Pancreas (tissue), 10 donors: ENCODE data around the gene FAM53B. TPM values are rescaled to one million over a fixed set of nuclear protein-coding genes. Genes with fewer than 3 reads are reported as not detected.
"Not testable (repeated sequence)": the region's sequence is repeated elsewhere in the genome, so short reads cannot be mapped to it uniquely, and the experiment has no call there.

Experiments
- ATAC-seq, 4 donors: fragments of 200-7000 bp; cut with Tn5 transposase; one replicate each; pipeline versions ENCODE4 v1.8.0 to v1.9.1; 2020; ENCODE audit warnings: mild to moderate bottlenecking in 4 of 4, moderate library complexity in 4 of 4
- DNase-seq, 6 donors: peaks; one replicate each; pipeline ENCODE4 v3.0.0-alpha.2; 2020
- FAIRE-seq: peaks from 2 replicates; lab custom pipeline; 2012; peaks lifted over from hg19 to GRCh38; lab: Jason Lieb, UNC
- H3K27ac ChIP-seq, 4 donors: fragments of 200-600 bp; sonication (generic); 1 replicate in 3 of 4; 2 replicates in 1 of 4; pipeline versions ENCODE4 v1.5.0 to v1.8.0; 2020
- H3K27me3 ChIP-seq, 4 donors: fragments of 200-600 bp; one replicate each; pipeline ENCODE4 v1.8.0; 2021
- H3K36me3 ChIP-seq, 3 donors: fragments of 200-600 bp; sonication (generic) in 1 of 3; one replicate each; pipeline versions ENCODE4 v1.5.0 to v1.8.0; 2020 to 2021
- H3K4me1 ChIP-seq, 3 donors: fragments of 200-600 bp; one replicate each; pipeline ENCODE4 v1.8.0; 2021
- H3K4me3 ChIP-seq, 4 donors: fragments of 200-600 bp; sonication (generic) in 2 of 4; one replicate each; pipeline versions ENCODE4 v1.5.0 to v1.8.0; 2020 to 2021
- H3K9me3 ChIP-seq, 4 donors: fragments of 200-600 bp; one replicate each; pipeline ENCODE4 v1.8.0; 2021
- WGBS, 2 donors: extraction: QIAGEN DNeasy Blood & Tissue Kit; methylation state at CpG; one replicate each; pipeline ENCODE4 v1.1.7; 2013; 5-methylcytosine and 5-hydroxymethylcytosine counted together
- intact Hi-C, 3 donors: fragments of 100-400 bp; cut with DNase I; formaldehyde crosslinking; loops; one replicate each; pipeline versions ENCODE4 v1.11.1 to v1.14.2; 2022
- polyA plus RNA-seq, 2 donors: library from polyadenylated mRNA; stranded (reverse); fragments of 200-250 nt; gene quantifications; one replicate each; pipeline ENCODE4 v1.2.3, GENCODE V29; 2013
- total RNA-seq, 6 donors: library from RNA; stranded (reverse); fragmentation: NEBNext Ultra II Directional in 4 of 6; extraction: Animal tissue kit (Norgen Biotek cat#: 25700) in 4 of 6; gene quantifications; one replicate each; pipeline versions ENCODE4 v1.2.1 to v1.2.4, GENCODE V29; 2021 to 2023
- TF ChIP-seq, protein P1 (sequence below), 4 donors: fragments of 200-600 bp; sonication (generic) in 3 of 4; IDR thresholded peaks; one replicate each; pipeline versions ENCODE4 v1.5.0 to v1.8.0; 2021; ENCODE audit warnings: antibody characterized with exemption in 4 of 4
- donor health status: healthy with polysubstance abuse.
- donor health status: DM: no; HTN: no; CAD: no; lungs with moderate emphysema.
- donor health status: DM: no; HTN: no; CAD: no.
- donor health status: control.
- donor health status: control.
- donor health status: Bipolar disorder and iron deficiency.
- donor health status: DM: yes; HTN: yes; CAD: no.
- donor health status: DM: no; HTN: no; CAD: no.
- donor health status: DM: no; HTN: no; CAD: no.
- donor health status: DM: yes; HTN: yes; CAD: no.

The FAM53B gene
- total and polyA plus RNA-seq, 8 donors = 5.3 to 16.4 (median 8.5) TPM

DNA sequence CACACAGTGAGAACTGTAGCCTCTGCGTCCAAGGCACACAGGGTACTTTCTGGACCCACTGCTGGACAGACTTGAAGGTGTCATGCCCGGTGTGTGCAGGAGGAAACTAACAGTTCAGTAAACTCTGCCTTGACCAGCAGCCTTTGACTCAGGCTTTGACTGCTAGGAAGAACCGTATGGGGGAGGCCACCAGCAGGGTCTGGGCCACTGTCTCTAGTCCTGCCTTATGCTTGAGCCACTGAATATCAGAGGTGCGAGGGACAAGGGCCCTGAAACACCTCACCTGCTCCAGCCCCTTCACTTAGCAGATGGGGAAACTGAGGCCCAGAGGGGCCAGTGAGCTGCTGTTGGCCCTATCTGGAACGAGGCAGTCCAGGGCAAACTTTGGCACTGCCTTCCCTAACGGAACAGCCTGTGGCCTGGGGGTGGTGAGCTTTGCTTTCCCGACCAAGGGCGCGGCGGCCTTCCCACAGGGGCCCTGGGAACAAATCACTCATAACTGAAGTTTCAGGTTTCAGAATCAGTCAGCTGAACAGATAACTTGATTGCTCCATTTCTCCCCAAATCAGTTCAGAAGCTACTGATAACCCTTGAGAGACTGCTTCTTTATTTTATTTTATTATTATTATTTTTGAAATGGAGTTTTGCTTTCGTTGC, 130.0 kb downstream of the FAM53B start:
- no peak for FAIRE-seq
- TF ChIP-seq, protein P1, sequence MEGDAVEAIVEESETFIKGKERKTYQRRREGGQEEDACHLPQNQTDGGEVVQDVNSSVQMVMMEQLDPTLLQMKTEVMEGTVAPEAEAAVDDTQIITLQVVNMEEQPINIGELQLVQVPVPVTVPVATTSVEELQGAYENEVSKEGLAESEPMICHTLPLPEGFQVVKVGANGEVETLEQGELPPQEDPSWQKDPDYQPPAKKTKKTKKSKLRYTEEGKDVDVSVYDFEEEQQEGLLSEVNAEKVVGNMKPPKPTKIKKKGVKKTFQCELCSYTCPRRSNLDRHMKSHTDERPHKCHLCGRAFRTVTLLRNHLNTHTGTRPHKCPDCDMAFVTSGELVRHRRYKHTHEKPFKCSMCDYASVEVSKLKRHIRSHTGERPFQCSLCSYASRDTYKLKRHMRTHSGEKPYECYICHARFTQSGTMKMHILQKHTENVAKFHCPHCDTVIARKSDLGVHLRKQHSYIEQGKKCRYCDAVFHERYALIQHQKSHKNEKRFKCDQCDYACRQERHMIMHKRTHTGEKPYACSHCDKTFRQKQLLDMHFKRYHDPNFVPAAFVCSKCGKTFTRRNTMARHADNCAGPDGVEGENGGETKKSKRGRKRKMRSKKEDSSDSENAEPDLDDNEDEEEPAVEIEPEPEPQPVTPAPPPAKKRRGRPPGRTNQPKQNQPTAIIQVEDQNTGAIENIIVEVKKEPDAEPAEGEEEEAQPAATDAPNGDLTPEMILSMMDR (IDR thresholded peaks at IDR 0.05) = no peak
- 86 to 92% methylated on average over 11 of the region's 11 CpGs for WGBS, 2 donors

DNA sequence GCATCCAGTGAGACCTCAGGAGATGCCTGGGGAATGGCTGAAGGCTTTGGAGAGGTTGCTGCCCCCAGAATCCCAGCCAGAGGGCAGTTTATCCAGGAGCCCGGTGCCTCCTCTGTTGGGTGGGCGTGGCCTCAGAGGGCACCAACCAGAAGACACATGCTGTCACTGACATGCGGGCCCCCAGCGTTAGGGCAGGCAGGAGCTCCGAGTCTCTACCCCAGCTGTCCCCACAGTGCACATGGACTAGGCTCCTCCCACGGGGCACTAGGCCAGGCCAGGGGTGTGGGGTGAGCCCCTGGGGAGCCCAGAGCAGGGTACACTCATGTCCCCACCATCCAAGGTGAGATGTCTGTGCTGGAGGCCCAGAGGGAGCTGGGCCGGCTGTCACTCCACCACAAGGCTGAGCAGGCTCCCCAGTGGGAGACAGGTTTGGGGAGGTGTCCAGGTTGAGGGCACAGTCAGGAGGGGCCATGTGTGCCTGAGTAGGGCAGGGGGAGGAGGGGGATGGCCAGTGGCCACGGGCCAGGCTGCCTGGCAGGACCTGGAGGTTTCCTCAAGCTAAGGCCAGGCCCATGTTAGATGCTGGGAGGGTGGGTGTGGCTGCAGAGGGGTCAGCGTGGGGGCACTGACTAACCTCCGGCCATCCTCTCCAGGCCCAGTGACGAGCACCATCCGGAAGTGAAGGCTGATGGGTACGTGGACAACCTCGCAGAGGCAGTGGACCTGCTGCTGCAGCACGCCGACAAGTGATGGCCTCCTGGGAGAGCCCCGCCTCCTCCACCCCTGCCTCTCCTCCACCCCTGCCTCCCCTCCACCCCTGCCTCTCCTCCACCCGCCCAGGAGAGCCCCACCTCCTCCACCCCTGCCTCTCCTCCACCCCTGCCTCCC, 131.3 kb downstream of the FAM53B start:
- Histone ChIP-seq H3K36me3 (no peaks in the 10 kb centered on the region), H3K4me3 (no peak overlapping the region), H3K4me1 (no peaks in the 10 kb centered on the region), H3K27ac (no peak overlapping the region), H3K27me3 (no peaks in the 10 kb centered on the region), H3K9me3 (no peaks in the 10 kb centered on the region)
- 56 to 65% methylated on average over 17 to 18 of the region's 18 CpGs for WGBS, 2 donors
- DNase-seq = peak in 1 of 6 donors; percentile 57
- TF ChIP-seq, protein P1 (IDR thresholded peaks at IDR 0.05) = no peak
- intact Hi-C loops = no loop called here
- FAIRE-seq = no peak
- ATAC-seq = peak; percentile 19 to 37 (median 33)

More for the DNA sequence above, 130.0 kb downstream of the FAM53B start:
- ATAC-seq (no peak), DNase-seq (peak in 1 of 6 donors; percentile 29)
- Histone ChIP-seq H3K27me3 (no peaks in the 10 kb centered on the region), H3K36me3 (no peaks in the 10 kb centered on the region), H3K4me1 (no peaks in the 10 kb centered on the region), H3K27ac (no peak overlapping the region), H3K4me3 (no peak overlapping the region), H3K9me3 (no peaks in the 10 kb centered on the region)
- intact Hi-C loops = no loop called here

- Histone ChIP-seq H3K9me3 (no peaks in the 10 kb centered on the region), H3K36me3 (no peaks in the 10 kb centered on the region), H3K4me1 (no peaks in the 10 kb centered on the region), H3K27ac (no peak overlapping the region), H3K27me3 (no peaks in the 10 kb centered on the region), H3K4me3 (no peak overlapping the region)
- peak in 2 of 4 donors; percentile 9 to 30 for ATAC-seq
- no peak for FAIRE-seq
- peak in 1 of 6 donors; percentile 64 for DNase-seq
- WGBS, 2 donors = 89 to 93% methylated on average over 11 of the region's 11 CpGs
- TF ChIP-seq, protein P1 (IDR thresholded peaks at IDR 0.05) = no peak
- intact Hi-C loops = no loop called here
These were observed 132.4 kb downstream of the FAM53B start for GRCh38 chr10:124611738-124612137.

GRCh38 chr10:124610851-124611250, 133.3 kb downstream of the FAM53B start:
- H3K4me1 ChIP-seq, H3K4me3 ChIP-seq, intact Hi-C loops, H3K27me3 ChIP-seq, ATAC-seq, H3K9me3 ChIP-seq, FAIRE-seq, H3K27ac ChIP-seq, H3K36me3 ChIP-seq: not testable (repeated sequence)
- 89 to 94% methylated on average over 12 to 17 of the region's 17 CpGs for WGBS, 2 donors
- DNase-seq = peak in 1 of 6 donors; percentile 53

GRCh38 chr10:124610186-124610585, 134.0 kb downstream of the FAM53B start:
- H3K27me3 ChIP-seq, H3K9me3 ChIP-seq, H3K4me3 ChIP-seq, H3K27ac ChIP-seq, H3K36me3 ChIP-seq, intact Hi-C loops, H3K4me1 ChIP-seq, FAIRE-seq, ATAC-seq: not testable (repeated sequence)
- DNase-seq = peak in 1 of 6 donors; percentile 42
- 93 to 96% methylated on average over 13 to 19 of the region's 19 CpGs for WGBS, 2 donors
